NCI-H2029 (cell line): ENCODE data around the gene GALM.

Experiments used
- DNase-seq: peaks from one replicate; lab custom pipeline; 2025; lab: John Stamatoyannopoulos, UW

The GALM gene

GRCh38 chr2:38775097-38775920 is 109.4 kb downstream of the GALM start:
- DNase-seq: no peak

GRCh38 chr2:38775921-38776225 is 110.0 kb downstream of the GALM start:
- no peak for DNase-seq

- no peak for DNase-seq
Observed at GRCh38 chr2:38776531-38776930, 110.6 kb downstream of the GALM start.

GRCh38 chr2:38778687-38779082 is 112.8 kb downstream of the GALM start:
- no peak for DNase-seq

- no peak for DNase-seq
Observed at GRCh38 chr2:38783586-38783985, 117.7 kb downstream of the GALM start.
